SIG-M5 (cell line): ENCODE results near the gene GYPC.
"Not testable (repeated sequence)": the region's sequence is repeated elsewhere in the genome, so short reads cannot be mapped to it uniquely, and the experiment has no call there.

Experiments used
- DNase-seq: peaks from one replicate; lab custom pipeline; 2025; lab: John Stamatoyannopoulos, UW

Gene GYPC

GRCh38 chr2:126671488-126671887 lies 15.5 kb downstream of the GYPC start:
- DNase-seq = no peak

- no peak for DNase-seq
Observed at GRCh38 chr2:126672980-126673605, 17.1 kb downstream of the GYPC start.

DNA sequence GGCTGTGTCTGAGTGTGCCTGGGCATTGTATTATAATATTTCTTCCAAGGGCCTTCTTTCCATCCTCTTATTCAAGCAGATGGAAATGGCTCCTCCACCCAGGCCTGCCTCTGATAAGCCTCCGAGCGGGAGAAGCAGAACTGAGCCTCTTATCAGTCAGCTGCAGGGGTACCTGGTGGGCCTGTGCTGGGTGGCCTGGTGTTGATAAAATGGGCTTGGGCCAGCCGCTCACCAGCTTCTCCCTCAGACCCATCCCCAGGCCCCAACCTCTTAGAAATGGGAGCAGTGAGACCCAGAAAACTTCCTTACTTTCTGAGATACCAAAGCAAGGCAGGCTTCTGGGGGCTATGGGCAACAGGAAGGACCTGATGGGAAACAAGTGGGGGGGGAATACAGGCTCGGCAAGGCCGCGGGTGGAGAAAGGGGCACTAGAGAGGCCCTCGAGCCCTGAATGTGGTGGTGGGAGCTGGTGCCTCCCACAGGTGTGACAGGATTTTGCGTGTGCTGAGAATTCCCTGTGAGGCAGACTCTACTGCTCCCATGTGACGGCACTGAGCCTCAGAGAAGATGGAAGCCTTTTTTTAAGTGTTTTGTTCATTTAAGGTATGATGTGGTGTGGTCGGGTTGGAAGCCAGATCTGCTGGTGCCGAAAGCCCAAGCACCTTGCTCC lies 18.3 kb downstream of the GYPC start:
- no peak for DNase-seq

- DNase-seq = no peak
Observed at GRCh38 chr2:126675637-126676036, 19.7 kb downstream of the GYPC start.

- no peak for DNase-seq
Observed at GRCh38 chr2:126676221-126677175, 20.5 kb downstream of the GYPC start.

GRCh38 chr2:126677176-126677538 lies 21.2 kb downstream of the GYPC start:
- DNase-seq = no peak

GRCh38 chr2:126678269-126679065 lies 22.5 kb downstream of the GYPC start:
- DNase-seq = no peak

DNA sequence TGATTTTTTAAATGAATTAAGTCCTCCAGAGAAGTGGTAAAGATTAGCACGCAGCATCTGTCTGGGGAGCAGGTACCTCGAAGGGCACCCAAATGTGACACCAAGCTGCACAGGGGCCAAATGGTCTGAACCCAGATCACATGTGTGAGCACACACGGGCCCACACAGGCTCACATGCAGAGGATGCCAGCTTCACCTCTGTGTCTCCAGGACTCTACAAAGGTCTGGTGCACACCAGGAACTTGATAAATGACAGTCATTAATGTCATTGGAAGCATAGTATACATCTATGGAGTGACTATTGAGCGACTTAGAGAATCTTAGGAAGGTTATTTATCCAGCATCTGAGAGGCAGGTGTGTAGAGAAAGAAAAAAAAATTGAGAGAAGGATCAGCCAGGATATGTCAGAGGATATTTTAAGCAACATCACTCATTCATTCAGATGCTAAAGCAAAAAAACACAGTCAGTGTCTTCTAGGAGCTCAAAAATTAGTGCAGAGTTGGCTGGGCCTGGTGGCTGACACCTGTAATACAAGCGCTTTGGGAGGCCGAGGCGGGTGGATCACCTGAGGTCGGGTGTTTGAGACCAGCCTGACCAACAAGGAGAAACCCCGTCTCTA lies 23.2 kb downstream of the GYPC start:
- DNase-seq = no peak

- no peak for DNase-seq
Observed at GRCh38 chr2:126681505-126681904, 25.5 kb downstream of the GYPC start.

- DNase-seq = no peak
Observed at GRCh38 chr2:126685629-126686028, 29.7 kb downstream of the GYPC start.

GRCh38 chr2:126686286-126686685 lies 30.3 kb downstream of the GYPC start:
- no peak for DNase-seq

DNA sequence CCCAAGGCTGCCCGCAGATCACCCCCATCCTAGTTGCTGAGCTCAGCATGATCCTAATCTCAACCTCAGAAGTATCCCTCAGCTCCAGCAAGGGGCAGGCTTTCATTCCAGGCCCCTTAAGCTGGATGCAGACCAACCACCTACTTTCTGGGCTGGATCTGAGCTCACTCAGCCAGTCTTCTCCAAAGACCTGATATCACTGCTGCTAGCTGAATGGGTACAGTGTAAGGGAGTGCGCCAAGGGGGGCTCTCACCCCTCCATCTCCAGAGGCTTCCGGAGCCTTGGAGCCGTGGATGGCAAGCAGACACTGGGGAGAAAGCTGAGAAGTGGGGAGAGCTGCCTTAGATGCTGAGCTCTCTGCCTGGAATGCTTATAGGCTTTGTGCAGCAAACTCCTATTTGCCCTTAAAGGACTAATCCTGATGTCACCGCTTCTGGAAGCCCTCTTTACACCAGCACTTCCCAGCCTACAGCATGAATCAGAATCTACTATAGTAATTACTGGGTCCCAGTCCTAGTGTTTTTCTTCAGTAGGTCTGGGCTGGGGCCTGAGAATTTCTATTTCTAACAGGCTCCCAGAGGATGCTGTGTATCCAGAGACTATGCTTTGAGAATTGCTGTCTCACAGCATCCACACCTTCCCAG lies 31.0 kb downstream of the GYPC start:
- DNase-seq = no peak

DNA sequence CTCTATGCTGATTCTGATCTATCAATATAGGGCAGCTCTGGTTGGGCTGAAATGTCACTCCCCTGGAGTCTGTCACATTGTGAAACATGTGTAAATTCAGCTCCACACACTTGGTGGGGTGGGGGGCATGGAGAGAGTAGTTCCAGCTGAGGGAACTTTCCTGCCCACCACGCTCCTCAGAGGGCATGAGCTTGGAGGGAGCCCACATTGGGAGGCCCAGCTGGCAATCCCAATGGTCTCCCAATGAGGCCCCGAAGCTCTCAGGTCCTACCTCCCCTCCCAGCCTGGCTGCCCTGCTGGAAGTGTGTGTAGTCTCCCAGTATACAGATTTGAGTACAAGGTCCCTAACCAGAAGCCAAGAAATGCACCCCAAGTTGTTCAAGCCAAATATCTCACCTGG lies 31.5 kb downstream of the GYPC start:
- DNase-seq = no peak

DNA sequence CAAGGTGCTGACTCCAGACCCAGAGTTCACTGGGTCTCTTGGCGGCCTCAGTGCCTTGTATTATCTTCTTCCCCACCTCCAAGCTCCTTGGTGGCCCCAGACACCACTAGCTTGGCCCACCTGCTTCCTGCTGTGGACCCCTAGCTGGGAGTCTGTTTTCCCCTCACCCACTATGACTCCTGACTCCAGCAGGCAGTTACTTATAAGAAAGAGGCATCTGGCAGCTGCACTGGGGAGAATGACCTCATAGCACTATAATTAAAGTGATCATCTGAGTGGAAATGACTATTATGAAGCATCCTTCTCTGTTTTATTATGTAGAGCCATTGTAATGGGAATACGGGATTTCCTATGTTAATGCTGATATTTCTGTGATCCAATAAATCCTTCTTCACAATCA lies 32.6 kb downstream of the GYPC start:
- DNase-seq = not testable (repeated sequence)

- not testable (repeated sequence) for DNase-seq
Observed at GRCh38 chr2:126692241-126692640, 36.3 kb downstream of the GYPC start.

GRCh38 chr2:126692934-126693592 lies 37.1 kb downstream of the GYPC start:
- not testable (repeated sequence) for DNase-seq

GRCh38 chr2:126696644-126697520 lies 40.9 kb downstream of the GYPC start:
- DNase-seq = no peak

DNA sequence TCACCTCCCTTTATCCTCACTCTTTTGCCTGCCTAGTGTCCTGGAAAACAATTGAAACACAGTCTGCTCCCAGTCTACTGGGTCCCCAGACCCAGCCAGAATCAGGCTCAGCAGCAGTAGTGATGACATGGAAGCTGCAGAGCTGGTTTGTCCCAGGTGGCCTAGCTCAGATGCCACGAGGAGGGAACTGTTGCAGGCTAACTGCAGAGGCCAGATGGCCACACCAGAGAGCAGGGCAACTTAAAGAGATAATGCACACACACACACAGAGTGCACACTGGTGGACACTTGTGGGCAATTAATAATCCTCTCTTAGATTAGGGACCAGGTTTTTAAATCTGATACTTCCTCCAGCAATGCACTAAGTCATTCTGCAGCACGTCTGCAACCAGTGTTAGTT lies 42.4 kb downstream of the GYPC start:
- no peak for DNase-seq

DNA sequence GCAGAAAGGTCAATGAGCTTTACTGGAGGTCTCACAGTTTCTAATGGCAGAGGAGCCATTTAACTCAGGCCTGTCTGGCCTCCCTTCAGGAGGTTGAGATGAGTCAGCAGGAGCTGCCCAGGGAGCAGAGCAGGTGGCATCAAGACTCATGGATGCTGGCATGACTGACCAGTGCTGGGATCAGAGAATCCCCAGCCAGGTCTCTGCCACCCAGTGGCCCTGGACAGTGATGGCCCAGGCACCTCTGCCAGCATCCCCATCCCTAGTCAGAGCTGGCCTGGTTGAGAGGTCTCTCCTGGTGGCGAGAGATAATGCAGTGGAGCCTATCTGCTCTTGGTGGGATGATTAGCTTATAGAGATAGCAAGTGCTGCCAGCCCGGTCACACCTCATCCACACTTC lies 43.1 kb downstream of the GYPC start:
- DNase-seq = no peak
